ENCODE measurements around the gene RALGAPA2.

GRCh38 chr20:20371083-20371482 lies 341.4 kb downstream of the RALGAPA2 start:
- TF ChIP-seq, protein P1, sequence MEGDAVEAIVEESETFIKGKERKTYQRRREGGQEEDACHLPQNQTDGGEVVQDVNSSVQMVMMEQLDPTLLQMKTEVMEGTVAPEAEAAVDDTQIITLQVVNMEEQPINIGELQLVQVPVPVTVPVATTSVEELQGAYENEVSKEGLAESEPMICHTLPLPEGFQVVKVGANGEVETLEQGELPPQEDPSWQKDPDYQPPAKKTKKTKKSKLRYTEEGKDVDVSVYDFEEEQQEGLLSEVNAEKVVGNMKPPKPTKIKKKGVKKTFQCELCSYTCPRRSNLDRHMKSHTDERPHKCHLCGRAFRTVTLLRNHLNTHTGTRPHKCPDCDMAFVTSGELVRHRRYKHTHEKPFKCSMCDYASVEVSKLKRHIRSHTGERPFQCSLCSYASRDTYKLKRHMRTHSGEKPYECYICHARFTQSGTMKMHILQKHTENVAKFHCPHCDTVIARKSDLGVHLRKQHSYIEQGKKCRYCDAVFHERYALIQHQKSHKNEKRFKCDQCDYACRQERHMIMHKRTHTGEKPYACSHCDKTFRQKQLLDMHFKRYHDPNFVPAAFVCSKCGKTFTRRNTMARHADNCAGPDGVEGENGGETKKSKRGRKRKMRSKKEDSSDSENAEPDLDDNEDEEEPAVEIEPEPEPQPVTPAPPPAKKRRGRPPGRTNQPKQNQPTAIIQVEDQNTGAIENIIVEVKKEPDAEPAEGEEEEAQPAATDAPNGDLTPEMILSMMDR (IDR thresholded peaks at IDR 0.05), result no peak
- TF ChIP-seq POLR2A (IDR thresholded peaks at IDR 0.05), result no peak
